ENCODE measurements around the gene ZPR1.
"Not testable (repeated sequence)": the region's sequence is repeated elsewhere in the genome, so short reads cannot be mapped to it uniquely, and the experiment has no call there.

The ZPR1 gene

DNA sequence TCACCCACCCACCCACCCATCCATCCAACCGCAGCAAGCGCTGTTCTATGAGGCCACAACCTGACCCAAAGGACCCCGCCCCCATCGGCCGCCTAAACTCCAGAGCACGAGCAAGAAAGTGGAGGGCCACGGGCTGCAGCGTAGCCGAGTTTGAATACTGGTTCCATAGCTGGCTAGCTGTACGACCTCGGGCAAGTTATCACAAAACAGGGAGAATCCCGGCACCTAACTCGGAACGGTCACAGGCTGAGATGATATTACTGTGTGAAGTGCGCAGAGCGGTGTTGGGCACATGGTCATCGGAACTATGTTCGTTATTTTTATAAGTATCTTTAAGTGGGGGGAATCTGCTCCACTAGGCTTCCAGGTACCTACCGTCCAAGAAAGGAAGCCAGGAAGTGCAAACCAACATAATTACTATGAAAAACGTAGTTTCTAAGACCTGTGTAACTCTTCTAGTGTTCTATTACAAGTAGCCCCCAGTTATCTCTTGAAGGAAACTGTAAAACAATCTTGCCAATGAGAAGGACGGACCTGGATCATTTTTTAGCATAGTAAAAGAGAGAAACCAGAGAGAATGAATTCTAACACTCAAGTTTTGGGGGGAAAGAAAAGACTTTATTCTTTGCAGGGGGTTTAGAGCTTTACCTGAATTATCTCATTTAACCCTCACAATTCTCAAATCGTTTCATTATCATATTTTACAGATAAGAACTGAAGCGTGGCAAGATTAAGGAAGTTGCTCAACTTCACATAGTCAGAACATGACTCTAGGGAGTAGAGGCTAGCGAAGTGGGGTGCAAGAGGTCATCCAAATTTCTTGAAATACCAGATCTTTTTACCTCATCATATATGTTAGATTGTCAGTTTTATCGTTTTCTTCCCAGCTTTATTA, 14.4 kb downstream of the ZPR1 start:
- peak in 1 of 10 donors; percentile 52 for DNase-seq
- intact Hi-C loops (cut with DNase I): loop anchor here (10.0 kb wide), 1 partner anchor 461 kb away; the partner anchor contains the start of genes PCSK7 and RNF214

DNA sequence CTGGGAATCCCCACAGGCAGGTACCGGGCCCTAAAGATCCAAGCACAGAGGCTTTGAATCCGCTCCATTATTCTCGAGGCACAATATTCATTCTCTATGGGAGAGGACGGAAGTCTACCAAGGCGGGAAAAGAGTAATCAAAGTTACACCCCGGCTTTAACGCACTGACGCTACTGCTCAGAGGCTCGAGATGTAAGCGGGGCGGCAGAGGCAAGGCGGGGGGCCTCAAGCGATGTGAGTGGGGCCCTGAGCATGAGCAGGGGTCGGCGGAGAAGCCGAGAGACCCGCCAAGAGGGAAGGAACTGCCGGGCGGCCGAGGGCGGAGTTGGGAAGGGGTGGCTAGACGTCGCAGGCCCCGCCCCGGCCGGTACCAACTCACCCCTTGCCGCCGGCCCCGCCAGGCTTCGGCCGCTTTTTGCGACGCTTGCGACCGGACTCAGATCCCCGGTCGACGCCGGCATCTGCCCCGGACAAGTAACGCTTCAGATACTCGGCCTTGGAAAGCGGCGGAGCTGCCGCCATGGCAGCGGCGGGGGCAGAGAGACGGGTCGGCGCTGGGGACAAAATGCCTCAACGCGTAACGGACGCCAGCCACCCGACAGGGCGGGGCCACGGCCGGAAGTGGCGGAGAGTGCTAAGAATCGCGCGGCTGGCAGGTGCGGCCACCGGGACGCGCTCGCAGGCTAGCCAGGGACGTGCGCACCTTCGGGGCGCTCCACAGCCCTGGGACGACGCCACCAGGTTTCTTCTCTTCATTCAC, 15.2 kb downstream of the ZPR1 start, which contains the start of gene BUD13:
Gene BUD13, minus strand, starts transcription at position 545 of the 760 bp plus-strand sequence. Its CDS starts 23 bp downstream, at position 522.
- peak; percentile 86 to 98 (median 90) for DNase-seq
- intact Hi-C loops (cut with DNase I): loop anchor here (10.0 kb wide), 1 partner anchor 462 kb away; the partner anchor contains the start of genes PCSK7 and RNF214

DNA sequence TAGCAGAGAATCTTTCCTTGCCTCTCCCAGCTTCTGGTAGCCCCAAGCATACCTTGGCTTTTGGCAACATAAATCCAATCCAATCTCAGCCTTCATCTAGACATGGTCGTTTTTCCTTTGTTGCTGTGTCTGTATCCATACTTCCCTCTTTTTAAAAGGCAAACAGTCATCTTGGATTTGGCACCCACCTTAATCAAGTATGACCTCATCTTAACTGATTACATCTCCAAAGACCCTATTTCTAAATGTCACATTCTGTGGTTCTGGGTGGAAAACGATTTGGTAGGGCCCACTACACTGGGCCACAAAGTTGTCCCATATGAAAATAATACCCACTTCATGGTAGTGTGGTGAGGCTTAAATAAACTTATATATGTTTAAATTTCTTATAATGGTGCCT, 15.9 kb downstream of the ZPR1 start:
- intact Hi-C loops (cut with DNase I): loop anchor here (10.0 kb wide), 1 partner anchor 463 kb away; the partner anchor contains the start of genes PCSK7 and RNF214
- DNase-seq: no peak

DNA sequence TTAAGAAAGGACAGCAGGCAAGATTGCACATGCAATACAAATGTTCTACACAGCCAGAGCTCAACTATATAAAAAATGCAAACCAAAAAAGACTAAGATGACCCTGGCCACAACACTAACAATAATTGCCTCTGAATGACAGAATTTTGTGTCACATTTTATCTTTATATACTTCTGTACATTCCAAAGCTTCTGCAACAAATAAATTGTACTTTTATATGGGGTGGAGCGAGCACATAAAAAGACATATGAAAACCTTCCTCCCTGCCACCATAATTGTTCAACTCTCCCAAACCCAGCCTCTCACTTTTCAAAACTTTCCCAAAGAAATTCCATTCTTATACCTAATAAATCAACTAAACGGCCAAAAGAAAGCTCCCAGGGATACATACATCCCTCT, 25.7 kb downstream of the ZPR1 start:
- intact Hi-C loops (cut with DNase I): no loop called here
- DNase-seq: no peak

DNA sequence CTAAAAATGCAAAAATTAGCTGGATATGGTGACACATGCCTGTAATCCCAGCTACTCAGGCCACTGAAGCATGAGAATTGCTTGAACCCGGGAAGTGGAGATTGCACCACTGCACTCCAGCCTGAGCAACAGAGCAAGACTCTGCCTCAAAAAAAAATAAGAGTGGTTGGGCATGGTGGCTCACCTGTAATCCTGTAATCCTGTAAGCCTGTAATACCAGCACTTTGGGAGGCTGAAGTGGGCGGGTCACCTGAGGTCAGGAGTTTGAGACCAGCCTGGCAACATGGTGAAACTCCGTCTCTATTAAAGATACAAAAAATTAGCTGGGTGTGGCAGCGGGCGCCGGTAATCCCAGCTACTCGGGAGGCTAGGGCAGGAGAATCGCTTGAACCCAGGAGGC, 31.8 kb downstream of the ZPR1 start:
- intact Hi-C loops (cut with DNase I); DNase-seq: not testable (repeated sequence)

DNA sequence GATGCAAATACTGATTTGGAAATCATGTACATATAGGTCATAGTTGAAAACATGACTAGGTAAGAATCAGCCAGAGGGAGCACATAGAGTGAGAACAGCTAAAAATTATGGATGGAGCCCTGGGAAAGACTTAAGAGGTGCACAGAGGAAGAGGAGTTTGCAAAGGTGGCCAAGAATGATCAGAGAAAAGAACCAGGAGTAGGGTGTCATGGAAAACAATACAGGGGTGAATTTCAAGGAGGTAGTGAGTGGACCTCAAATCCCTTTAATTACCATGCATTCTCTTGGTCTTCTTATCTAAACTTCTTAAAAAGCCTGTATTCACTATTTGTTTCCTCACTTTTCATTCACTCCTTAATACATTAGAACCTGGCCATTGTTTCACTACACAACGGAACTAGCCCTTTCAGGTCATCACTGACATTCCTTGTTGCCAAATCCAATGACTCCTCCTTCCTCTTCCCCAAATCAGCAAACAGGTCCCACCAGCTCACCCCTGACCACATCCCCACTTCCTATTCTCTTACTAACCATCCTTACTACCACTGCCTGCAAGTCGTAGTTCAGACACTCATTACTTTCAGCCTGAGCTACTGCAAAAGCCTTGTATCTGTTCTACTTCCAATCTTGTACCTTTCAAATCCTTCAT, 37.6 kb downstream of the ZPR1 start:
- no peak for DNase-seq
- intact Hi-C loops (cut with DNase I): no loop called here

DNA sequence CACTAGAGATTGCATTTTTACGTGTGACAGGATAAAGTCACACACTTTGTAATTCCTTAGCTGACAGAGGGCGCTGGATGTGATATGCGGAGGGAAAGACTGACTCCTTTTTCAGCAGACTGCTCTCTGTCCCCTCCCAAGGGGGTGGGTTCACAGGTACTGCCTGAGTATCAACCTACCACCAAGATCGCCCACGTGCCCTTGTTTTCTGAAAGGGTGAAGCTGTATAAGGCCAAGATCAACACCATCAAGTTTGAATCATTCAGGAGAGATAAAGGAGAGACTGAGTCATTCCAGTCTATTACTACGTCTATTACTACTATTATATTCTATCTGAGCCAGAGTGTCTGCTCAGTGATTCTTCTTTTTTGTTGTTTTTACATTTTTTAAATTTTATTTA, 45.7 kb downstream of the ZPR1 start:
- intact Hi-C loops (cut with DNase I): no loop called here
- no peak for DNase-seq

DNA sequence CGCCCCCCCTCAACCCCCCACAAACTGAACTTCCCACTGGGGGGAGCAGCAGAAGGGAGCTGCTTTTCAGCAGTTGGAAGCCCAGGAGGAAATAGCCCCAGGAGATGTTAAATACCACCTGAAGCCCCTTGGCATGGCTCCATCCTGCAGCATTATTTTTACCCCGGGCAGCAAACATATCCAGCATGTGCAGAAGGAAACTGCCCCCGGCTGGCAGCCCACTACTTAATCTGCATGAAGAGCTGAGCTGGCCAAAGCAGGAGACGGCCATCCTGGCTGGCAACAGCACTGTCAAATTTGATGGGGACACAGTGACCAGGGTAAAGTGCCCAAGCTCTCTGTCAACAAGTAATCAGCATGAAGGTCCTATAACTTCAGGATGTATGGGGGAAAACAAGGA, 47.1 kb downstream of the ZPR1 start:
- DNase-seq: no peak
- intact Hi-C loops (cut with DNase I): no loop called here

DNA sequence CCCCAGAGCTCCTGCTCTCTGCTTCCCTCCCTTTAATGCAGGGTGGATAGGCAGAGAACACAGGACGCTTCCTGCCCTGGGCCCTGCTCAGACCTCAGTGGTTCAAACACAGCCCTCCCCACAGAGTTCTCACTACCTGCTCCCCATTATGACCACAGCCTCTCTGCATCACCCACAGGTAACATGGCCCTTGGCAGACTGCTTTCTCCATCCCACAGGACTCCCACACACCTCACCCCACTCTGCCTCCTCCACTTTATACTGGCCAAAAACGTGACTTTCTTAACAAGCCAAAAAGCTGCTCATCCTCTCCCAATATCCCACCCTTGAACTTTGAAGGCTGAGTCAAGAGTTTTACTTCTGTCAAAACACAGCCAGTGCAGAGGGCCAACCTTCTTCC, 48.8 kb downstream of the ZPR1 start:
- DNase-seq: no peak
- intact Hi-C loops (cut with DNase I): no loop called here

DNA sequence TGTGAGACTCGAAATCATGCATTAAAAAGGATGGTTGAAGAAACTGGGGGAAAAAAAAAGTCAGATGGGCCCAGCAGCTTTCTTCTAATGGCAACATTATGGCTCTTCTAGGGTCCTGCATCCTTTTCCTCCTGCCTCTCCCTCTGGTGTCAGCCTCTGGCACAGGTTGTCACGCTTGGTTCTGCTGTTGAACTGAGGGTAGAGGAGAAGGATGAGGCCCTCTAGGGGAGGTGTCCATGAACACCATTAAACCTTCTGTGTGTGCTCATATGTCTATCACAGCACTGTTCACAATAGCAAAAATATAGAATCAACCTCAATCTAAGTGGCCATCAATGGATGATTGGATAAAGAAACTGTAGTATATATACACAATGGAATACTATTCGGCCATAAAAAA, 51.1 kb downstream of the ZPR1 start:
- DNase-seq: no peak
- intact Hi-C loops (cut with DNase I): no loop called here

DNA sequence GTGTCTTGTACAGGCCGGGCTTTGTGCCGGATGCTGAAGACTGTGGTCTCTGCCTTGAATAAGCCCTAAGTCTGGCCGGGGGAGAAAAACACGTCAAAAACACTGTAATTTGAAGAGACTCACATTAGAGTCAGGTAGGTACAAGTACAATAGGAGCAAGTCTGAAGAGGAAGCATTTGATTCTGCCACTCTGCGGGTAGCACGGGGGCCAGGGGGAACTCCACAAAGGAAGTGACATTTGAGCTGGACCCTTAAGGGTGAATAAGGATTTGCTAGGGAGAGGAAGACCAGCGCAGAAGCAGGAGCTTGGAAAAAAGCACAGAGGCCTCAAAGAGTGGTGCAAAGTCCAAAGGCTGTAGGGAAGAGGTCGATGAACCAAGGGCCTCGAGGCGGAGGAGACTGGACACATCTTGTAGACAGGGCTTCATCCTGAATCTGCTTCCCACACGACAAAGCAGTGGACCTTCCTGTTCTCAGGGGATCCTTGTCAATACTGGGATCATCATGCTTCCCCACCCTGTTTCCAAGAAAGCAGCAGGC, 53.8 kb downstream of the ZPR1 start:
- no peak for DNase-seq
- intact Hi-C loops (cut with DNase I): no loop called here

DNA sequence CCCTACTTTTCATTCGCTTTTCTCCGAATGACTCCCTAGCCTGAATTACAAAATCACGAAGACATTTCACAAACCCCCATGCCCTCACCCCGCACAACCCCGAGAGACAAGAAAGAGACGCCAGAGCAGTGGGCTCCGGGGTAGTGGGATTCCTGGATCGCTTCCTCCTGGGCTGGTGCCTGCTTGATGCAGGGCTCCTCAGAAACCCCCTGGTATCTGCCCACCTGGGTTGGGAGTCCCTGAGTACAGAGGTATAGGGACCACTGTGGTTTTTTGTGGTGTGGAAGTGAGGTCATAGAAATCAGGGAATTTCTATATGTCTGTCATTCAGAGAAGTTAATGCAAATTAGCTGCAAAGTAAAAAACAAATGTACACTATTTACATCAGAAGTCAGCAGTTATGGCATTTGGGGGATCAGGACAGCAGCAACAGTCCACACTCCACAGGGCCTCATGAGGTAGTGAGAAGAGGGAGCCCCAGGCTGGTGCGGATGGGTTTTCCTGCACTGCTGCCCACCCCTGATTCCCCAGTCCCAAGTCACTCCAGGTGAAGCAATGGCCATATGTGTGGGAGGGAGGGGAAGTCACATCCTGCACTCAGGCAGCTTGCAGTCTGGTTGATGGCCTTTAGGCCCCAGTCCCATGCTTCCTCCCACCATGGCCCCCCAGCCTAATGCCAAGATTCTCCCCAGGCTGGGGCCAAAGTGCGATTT, 54.6 kb downstream of the ZPR1 start:
- intact Hi-C loops (cut with DNase I): no loop called here
- DNase-seq: no peak

DNA sequence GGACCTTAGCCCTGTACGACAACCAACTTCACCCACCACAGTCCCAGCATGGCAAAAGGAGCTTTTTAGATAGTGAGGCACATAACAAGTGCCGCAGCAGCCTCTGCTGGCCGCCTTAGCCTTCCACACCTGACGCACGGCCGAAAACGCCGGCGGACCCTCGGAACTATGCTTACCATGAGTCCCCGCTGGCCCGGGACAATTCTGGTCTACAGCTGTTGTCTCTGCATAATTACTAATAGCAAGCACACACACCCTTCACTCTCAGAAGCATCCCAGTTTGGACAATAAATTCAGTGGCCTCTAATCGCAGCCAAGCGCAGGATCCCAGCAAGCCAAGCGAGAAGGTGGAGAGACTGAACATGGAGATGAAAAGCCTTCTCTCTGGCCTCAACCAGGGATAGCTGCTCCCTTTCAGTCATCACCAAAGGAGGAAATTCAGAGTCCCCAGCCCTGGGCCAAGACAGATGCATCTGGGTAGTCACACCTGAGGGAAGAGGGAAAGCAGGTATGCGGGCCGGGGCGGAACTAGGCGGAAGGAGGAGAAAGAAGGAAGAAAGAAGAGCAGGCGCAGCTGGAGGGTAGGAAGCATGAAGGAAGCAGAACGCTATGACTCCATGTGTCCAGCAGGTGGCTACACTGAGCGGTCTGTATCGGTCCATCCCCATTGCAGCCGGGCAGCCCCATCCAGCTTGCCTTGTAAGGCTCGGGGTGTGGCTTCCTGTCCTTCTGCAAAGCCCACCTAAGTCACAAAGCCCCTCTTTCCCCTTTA, 55.4 kb downstream of the ZPR1 start:
- intact Hi-C loops (cut with DNase I): no loop called here

DNA sequence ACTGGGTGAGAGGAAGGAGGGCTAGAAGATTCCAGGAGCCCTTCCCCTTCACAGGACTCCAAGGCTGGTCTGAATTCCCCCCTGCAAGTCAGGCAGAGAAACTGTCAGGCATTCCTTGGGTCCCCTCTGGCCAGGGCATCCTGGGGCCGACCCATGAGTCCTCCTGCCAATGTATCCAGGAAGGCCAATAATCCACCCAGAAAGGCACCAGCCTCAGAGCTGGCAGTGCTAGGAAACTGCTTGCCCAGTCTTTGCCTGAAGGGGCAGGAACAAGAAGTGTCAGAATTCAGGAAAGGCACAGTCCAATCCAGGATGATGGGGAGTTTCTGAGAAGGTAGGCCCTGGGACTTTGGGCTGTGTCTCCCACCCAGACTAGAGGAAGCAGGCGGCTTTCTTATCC, 56.0 kb downstream of the ZPR1 start:
- intact Hi-C loops (cut with DNase I): no loop called here
- DNase-seq: peak in 1 of 10 donors; percentile 85

More for the DNA sequence above, 55.4 kb downstream of the ZPR1 start:
- DNase-seq: peak in 9 of 10 donors; percentile 56 to 96 (median 78)

DNA sequence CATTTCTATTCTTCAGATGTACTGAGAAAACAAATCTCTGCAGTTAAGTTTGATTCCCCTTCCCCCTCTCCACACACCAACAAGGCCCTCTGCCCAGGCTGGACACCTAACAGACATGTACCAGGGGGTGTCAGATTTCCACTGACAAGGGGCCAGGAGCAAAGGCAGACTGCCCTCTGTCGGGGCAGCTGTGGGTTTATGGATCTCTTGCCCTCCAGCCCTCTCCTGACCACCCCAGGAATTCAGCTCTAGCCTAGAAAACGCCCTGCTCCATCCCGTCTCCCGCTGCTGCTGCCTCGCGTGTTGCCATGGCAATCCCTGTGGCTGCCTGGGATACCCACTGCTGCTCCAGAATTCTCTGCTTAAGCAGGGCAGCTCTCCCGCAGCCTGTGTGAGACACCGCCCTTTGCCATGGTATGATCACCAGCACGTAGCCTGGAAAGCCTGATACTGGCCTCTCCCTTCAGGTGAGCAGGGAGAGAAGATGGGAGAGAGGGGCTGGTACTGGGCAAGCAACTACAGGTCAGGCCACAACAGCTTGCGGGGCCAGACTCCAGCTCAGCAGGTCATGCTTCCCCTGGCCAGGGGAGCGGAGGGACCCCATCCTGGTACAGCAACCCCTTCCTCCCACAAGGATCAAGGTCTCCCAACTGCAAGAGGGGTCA, 56.6 kb downstream of the ZPR1 start:
- intact Hi-C loops (cut with DNase I): no loop called here
- peak in 9 of 10 donors; percentile 45 to 97 (median 85) for DNase-seq

DNA sequence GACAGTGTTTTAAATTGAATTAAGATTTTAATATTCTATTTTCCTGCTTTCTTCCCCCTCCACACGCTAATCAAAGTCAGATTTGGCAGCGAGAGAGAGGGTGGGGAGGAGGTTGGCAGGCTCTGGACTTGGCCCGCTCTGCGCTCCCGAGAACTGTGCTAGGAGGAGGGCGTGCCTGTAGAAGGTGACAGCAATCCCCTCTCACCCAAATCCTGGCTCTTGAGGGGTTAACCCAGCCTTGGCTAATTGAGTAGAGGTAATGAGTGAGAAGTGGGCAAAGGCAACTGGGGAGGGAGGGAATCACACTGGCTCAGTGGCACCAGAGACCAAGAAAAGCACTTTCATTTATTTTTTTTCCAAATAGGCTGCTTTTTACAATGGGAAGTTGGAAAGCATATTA, 57.2 kb downstream of the ZPR1 start:
- DNase-seq: no peak
- intact Hi-C loops (cut with DNase I): no loop called here

DNA sequence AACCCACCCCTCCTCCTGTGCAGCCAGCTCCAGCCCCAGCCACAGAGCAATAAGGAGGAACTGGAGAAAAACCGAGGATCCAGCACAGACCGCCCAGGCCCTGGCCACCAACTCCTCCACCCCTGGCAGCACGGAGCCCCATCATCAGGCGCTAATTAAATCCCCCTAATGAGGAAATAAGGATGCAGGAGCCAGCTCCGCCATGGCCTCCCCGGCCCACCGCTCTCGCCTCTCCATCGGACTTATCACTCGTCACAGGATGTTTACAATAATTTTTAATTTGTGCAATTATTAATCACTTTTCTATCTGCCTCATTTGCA, 57.6 kb downstream of the ZPR1 start:
- no peak for DNase-seq
- intact Hi-C loops (cut with DNase I): no loop called here

DNA sequence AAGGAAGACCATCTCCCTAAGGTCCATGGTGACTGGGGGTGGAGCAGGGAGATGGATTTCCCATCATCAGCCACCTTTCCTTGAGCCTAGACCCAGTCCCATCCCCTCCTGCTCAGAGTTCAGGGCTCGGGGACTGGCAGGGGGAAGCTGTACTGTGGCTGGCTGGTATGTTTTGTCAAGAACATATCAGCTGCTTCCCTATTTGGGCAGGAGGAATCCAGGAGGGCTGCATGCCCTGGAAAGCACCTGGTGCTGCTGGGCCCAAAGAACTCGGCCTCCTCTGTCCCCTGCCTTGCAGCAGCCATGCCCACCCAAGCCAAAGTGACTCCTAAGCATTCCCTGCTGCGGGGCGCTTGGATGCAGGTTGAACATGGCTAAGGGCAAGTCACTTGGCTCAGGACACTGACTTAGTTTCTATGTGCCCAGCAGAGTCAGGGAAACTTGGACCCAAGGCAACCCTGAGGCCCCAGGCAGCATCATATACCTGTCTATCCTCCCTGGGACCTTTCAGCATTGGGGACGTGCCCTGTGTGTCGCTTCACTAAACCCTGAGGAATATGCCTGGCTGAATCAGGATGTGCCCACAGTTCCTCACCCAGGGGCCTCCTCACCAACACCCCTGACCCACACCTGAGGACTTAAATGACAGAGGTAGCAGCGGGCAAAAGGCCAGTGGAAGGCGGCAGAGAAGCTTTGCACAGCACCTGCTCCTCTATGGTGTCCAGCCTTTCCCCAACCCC, 58.2 kb downstream of the ZPR1 start:
- no peak for DNase-seq

More for the DNA sequence above, 58.2 kb downstream of the ZPR1 start:
- intact Hi-C loops (cut with DNase I): no loop called here
